H1 (cell line): ENCODE data around the gene BZW1. TPM values are rescaled to one million over a fixed set of nuclear protein-coding genes. Genes with fewer than 3 reads are reported as not detected.

Experiments
- GTF2F1 ChIP-seq: IDR thresholded peaks from 2 replicates; pipeline ENCODE4 v1.6.1; 2012; ENCODE audit warnings: low read depth, low read length, improper control_type of control experiment, borderline replicate concordance
- KDM4A ChIP-seq: IDR thresholded peaks from one replicate; pipeline ENCODE4 v1.7.1; 2012; ENCODE audit warnings: low read depth, mild to moderate bottlenecking, moderate library complexity, low read length, inconsistent platforms; ENCODE audit not compliant: severe bottlenecking
- USF2 ChIP-seq: IDR thresholded peaks from 2 replicates; pipeline ENCODE4 v1.6.1; 2011; ENCODE audit warnings: low read length, improper control_type of control experiment
- polyA plus RNA-seq, 7 experiments: library from polyadenylated mRNA; depleted of rRNA in 3 of 7; stranded (reverse) in 5 of 7; unstranded in 2 of 7; fragments of >200 nt in 5 of 7; fragments of 200-250 nt in 2 of 7; gene quantifications; 1 replicate in 5 of 7; 2 replicates in 1 of 7; 4 replicates in 1 of 7; pipeline versions ENCODE4 v1.2.1 to v1.2.3, GENCODE V29; 2011 to 2013; ENCODE audit warnings: missing spikeins in 2 of 7, mixed read lengths in 2 of 7
- total RNA-seq: library from RNA; stranded (reverse); fragmentation: NEBNext Ultra II Directional; extraction: Animal tissue kit (Norgen Biotek cat#: 25700); gene quantifications from 2 replicates; pipeline ENCODE4 v1.2.1, GENCODE V29; 2021

Gene BZW1
- total and polyA plus RNA-seq, 2 of the 8 experiments (the other 6 are each of a cell fraction or from before 2014, with no cell fraction given), result 152 to 335 TPM

DNA sequence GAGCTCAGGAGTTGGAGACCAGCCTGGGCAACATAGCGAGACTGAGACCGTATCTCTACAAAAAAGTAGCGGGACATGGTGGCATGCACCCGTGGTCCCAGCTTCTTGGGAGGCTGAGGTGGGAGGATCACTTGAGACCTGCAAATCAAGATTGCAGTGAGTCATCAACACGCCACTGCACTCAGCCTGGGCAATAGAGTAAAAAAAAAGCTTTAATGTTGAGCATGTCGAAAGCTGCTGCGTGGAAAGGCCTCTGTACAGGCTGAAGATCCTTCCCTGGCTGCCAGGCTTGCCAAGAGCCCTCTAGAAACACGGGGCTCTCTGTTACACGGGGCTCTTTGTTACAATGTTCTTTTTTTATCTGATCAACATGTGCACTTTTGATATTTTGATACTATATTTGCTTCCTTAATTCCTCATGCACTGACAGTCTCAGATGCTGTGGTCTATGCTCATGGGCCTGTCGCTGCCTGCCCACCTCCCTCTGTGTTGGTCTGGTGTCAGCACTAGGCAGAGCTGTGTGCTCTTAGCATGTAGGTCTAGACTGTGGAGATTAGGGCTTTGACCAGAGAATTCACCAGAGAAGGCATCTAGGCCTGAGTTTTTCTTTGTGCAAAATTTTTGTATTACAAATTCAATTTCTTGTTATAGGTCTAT lies 34.1 kb downstream of the BZW1 start (continued):
- no peak for TF ChIP-seq GTF2F1
- no peak for TF ChIP-seq KDM4A
- TF ChIP-seq USF2, result no peak
